Measurements from ENCODE around the gene PRKCZ. TPM values are rescaled to one million over a fixed set of nuclear protein-coding genes. Genes with fewer than 3 reads are reported as not detected.

PRKCZ gene
- total and polyA plus RNA-seq, 12 donors: 8.4 to 18.4 (median 14.5) TPM

DNA sequence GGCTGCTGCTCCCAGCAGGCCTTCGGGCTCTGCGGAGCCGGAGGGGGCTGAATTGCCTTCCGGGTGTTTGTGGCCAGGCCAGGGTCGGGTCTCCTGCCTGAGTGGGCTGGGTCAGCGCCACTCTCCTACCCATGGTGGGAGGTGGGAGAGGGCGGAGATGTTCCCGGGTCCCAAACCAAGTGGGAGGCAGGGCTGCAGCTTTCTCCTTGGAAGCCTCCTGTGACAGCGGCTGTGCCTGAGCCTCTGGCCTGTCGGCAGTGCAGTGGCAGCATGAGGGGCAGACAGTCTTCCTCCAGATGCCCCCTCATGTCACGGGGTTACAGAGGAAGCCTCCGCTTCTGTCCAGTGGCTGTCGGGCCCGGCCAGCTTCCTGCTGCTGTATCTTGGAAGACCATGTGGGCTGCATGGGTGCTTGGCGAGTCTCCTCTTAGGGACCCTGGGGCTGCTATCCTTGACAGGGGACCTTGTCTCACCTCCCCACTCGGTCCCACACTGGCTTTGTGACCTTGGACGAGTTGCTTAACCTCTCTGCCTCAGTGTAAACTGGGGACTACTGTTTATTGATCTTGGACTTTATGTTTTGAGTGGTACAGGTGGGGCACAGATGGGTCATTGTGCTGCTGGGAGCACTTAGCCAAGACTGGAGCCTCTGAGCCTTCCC is 182.2 kb downstream of the PRKCZ start:
- no peaks in the 10 kb centered on the region for H3K9me3 ChIP-seq
- H3K4me3 ChIP-seq: peak overlapping the region in 9 of 10 donors; percentile 50 to 89 (median 83)
- H3K27me3 ChIP-seq: no peaks in the 10 kb centered on the region
- intact Hi-C loops (cut with DNase I): loop anchor here in 9 of 10 donors (5.0 to 10.0 kb wide), 9 partner anchors 35 to 85 kb away; no protein-coding TSS in a partner anchor
- TF ChIP-seq, protein P1, sequence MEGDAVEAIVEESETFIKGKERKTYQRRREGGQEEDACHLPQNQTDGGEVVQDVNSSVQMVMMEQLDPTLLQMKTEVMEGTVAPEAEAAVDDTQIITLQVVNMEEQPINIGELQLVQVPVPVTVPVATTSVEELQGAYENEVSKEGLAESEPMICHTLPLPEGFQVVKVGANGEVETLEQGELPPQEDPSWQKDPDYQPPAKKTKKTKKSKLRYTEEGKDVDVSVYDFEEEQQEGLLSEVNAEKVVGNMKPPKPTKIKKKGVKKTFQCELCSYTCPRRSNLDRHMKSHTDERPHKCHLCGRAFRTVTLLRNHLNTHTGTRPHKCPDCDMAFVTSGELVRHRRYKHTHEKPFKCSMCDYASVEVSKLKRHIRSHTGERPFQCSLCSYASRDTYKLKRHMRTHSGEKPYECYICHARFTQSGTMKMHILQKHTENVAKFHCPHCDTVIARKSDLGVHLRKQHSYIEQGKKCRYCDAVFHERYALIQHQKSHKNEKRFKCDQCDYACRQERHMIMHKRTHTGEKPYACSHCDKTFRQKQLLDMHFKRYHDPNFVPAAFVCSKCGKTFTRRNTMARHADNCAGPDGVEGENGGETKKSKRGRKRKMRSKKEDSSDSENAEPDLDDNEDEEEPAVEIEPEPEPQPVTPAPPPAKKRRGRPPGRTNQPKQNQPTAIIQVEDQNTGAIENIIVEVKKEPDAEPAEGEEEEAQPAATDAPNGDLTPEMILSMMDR (IDR thresholded peaks at IDR 0.05): no peak
- DNase-seq (no peak), ATAC-seq (no peak)
- WGBS, 2 donors: 34 to 50% methylated on average over 17 of the region's 17 CpGs
- H3K4me1 ChIP-seq: peaks cover 39 to 85% (median 83%) of the 10 kb centered on the region in 9 donors
- peaks cover 0 to 5% (median 0%) of the 10 kb centered on the region in 9 donors for H3K36me3 ChIP-seq
- H3K27ac ChIP-seq: peak overlapping the region; percentile 36 to 90 (median 86)

DNA sequence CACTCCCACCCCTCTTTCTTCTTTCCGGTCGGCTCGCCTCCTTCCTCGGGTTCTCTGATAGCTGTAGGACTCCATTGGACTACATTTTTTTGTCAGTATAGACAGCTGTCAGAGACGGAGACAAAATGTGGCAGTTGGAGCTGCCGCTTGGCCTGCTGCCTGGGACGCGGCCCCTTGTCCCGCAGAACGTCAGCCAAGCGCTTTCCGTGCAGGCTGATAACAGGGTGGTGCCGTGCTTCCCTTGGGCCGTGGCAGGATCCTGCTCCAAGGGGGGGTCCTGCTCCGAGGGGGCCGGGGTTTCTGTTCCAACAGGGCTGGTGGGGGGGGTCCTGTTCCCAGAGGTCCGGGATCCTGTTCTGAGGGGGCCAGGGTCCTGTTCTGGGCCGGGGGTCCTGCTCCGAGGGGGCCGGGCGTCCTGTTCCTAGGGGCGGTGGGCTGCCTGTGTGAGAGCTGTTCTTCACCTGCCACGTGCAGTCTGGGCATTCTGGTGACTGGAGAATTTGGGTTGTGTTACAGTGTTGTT is 182.8 kb downstream of the PRKCZ start:
- Histone ChIP-seq H3K36me3 (peaks cover 0 to 7% (median 0%) of the 10 kb centered on the region in 9 donors), H3K27ac (peak overlapping the region in 9 of 10 donors; percentile 77 to 90 (median 87)), H3K27me3 (no peaks in the 10 kb centered on the region), H3K4me1 (peaks cover 44 to 91% (median 89%) of the 10 kb centered on the region in 9 donors), H3K4me3 (peak overlapping the region in 9 of 10 donors; percentile 50 to 89 (median 83)), H3K9me3 (no peaks in the 10 kb centered on the region)
- DNase-seq: no peak
- TF ChIP-seq, protein P1 (IDR thresholded peaks at IDR 0.05): no peak
- intact Hi-C loops (cut with DNase I): loop anchor here in 9 of 10 donors (5.0 to 10.0 kb wide), 9 partner anchors 34 to 84 kb away; no protein-coding TSS in a partner anchor
- WGBS, 2 donors: 46% methylated on average over 23 of the region's 23 CpGs
- ATAC-seq: no peak

DNA sequence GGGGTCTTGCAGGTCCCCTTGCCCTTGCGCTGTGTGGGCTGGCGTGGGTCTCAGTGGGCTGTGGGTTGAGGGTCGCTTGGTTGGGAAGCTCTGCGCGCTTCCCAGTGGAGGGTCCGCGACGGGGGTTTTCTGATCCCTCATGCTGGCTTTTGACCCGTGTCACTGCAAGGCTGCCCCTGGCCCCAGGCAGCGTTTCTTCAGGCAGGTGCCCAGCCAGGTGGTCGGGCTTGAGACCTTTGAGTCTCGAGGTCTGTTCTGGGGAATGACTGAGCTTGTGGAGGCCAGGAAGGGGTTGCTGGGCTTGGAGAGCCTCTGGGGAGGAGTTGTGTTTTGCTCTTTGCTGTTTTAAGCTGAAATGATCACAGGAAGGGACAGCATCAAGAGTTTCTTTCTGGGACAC is 183.3 kb downstream of the PRKCZ start:
- Histone ChIP-seq H3K4me1 (peaks cover 49 to 96% (median 94%) of the 10 kb centered on the region in 9 donors), H3K4me3 (peak overlapping the region in 9 of 10 donors; percentile 10 to 89 (median 72)), H3K27me3 (no peaks in the 10 kb centered on the region), H3K27ac (peak overlapping the region; percentile 31 to 90 (median 78)), H3K9me3 (no peaks in the 10 kb centered on the region), H3K36me3 (peaks cover 0 to 7% (median 0%) of the 10 kb centered on the region in 9 donors)
- DNase-seq: no peak
- ATAC-seq: no peak
- TF ChIP-seq, protein P1 (IDR thresholded peaks at IDR 0.05): no peak
- intact Hi-C loops (cut with DNase I): loop anchor here in 9 of 10 donors (5.0 to 10.0 kb wide), 9 partner anchors 34 to 84 kb away; no protein-coding TSS in a partner anchor
- 72 to 79% methylated on average over 12 of the region's 12 CpGs for WGBS, 2 donors

DNA sequence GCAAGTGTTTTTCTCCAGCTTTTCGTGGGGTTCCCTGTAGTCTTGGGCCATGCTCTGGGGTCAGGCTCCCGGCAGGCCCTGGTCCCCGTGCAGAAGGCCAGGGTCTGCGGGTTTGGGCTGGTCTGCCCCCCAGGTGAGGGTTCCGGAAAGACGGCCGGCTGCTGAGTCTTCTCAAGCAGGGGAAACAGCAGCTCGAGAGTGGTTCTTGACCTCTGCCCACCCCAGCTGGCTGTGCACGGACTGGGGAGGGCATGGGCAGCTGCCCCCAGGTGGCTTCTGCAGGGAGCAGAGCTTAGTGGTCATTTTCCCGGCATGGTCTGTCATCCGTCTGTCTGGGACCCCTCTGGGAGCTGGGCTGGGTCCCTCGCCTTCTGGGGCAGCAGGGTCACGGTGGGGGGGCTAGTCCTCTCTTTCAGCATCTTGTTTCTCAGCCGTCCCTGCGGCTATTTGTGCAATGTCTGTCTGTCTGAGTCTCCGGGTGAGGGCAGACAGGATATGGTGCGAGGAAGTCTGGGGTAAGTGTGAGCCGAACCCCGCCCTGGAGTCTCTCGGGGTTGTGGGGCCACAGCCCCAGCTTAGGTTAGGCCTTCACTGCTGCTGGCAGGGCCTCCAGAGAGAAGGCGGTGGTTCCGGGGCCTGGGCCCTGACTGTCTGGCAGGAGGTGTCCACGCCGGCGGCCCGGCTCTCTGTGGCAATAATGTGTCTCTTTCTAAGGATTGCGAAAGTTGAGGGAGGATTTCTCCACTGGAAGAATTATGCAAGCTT is 184.0 kb downstream of the PRKCZ start:
- H3K27me3 ChIP-seq: no peaks in the 10 kb centered on the region
- 28 to 47% methylated on average over 27 of the region's 27 CpGs for WGBS, 2 donors
- TF ChIP-seq, protein P1 (IDR thresholded peaks at IDR 0.05): no peak
- H3K4me1 ChIP-seq: peaks cover 53 to 100% (median 100%) of the 10 kb centered on the region in 9 donors
- H3K36me3 ChIP-seq: peaks cover 0 to 7% (median 0%) of the 10 kb centered on the region in 9 donors
- peak overlapping the region; percentile 31 to 90 (median 78) for H3K27ac ChIP-seq
- H3K4me3 ChIP-seq: peak overlapping the region in 9 of 10 donors; percentile 10 to 89 (median 72)
- H3K9me3 ChIP-seq: no peaks in the 10 kb centered on the region
- intact Hi-C loops (cut with DNase I): loop anchor here in 9 of 10 donors (5.0 to 10.0 kb wide), 9 partner anchors 33 to 83 kb away; no protein-coding TSS in a partner anchor
- DNase-seq (peak in 1 of 2 donors; percentile 87), ATAC-seq (peak; percentile 15 to 80 (median 52))
